GM21576 (cell line): Measurements from ENCODE around the gene PAX5.

Experiments
- ATAC-seq: cut with Tn5 transposase; IDR thresholded peaks from one replicate; pipeline ENCODE4 v1.9.1; 2021; ENCODE audit warnings: mild to moderate bottlenecking, moderate library complexity; ENCODE audit not compliant: unreplicated experiment

PAX5 gene

GRCh38 chr9:36840898-36841536, 193.1 kb downstream of the PAX5 start:
- no peak for ATAC-seq

- ATAC-seq: no peak
Observed at GRCh38 chr9:36839131-36839885, 194.8 kb downstream of the PAX5 start.

GRCh38 chr9:36837431-36838405, 196.3 kb downstream of the PAX5 start:
- ATAC-seq: no peak

GRCh38 chr9:36836486-36836885, 197.6 kb downstream of the PAX5 start:
- ATAC-seq: no peak

GRCh38 chr9:36835271-36835996, 198.6 kb downstream of the PAX5 start:
- no peak for ATAC-seq

DNA sequence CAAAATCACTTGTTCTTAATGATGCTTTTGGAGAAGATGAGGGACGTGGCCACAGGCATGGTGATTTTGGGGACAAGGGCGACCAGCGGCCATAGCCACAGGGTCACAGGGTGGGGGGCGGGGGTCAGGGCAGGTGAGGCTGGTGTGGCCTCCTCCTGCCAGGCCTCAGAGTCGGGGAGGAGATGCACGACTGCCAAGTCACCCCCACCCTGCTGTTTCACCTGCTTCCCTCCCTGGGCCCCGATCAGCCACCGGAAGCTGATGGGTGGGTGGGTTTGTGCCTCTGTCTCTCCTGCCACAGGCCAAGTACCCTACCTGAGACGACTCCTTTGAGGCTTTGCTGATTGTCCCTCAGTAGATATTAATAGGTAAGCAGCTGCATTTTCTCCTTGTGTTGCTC, 199.3 kb downstream of the PAX5 start:
- ATAC-seq: no peak

GRCh38 chr9:36833954-36834353, 200.1 kb downstream of the PAX5 start:
- no peak for ATAC-seq

- ATAC-seq: no peak
Observed at GRCh38 chr9:36832164-36832795, 201.8 kb downstream of the PAX5 start.

DNA sequence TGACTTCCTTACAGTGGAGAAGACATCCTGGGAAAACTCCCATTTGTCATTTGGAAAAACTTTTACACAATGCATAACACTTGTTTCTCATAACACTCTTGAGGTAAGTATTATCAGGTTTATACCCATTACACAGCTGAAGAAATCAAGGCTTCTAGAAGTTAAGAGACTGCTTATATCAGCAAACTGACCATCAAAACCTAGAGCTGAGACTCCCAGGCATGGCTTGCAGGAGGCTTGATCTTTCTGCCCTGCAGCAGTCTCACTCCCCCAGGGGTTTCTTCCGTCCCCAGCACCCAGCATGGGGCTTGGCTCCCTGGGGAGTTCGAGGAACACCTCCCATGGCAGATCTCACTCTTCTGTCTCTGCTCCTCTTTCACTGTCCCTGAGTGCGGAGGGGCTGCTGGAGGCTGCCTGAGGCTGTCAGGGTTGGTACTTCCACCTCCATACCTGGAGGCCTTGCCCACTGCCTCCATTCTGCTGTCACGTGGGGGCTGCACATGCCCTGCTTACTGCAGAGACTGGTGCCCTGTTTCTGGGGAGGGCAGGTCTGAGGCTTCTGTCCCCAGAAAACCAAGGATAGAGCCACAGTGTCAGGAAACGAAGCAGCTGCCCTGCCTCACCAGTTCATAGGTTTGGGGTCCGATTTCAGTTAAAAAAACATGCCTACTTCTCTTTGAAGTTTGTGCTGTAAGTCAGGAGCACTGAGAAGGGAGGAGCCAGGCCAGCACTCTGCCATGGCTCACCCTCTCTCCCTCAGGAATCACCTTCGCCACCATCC, 202.5 kb downstream of the PAX5 start:
- no peak for ATAC-seq

- no peak for ATAC-seq
Observed at GRCh38 chr9:36828611-36829013, 205.5 kb downstream of the PAX5 start.

DNA sequence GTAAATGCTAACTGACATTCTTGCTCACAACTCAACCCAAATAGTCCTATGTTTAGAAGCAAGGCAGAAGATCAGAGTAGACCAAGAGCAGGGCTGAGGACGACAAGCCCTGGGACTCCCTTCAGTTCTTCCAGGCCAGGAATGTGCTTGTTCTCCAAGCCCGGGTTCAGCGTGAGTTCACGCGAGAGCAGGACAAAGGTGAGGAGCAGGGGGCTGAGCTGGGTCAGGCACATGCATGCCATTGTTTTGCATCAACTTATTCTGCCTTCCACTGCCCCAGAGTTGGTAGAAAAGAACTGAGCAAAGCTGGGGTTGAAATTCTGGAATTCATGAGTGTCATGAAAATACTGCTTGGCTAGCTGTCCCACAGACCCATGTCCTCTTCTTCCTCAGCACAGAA, 206.5 kb downstream of the PAX5 start:
- ATAC-seq: no peak

DNA sequence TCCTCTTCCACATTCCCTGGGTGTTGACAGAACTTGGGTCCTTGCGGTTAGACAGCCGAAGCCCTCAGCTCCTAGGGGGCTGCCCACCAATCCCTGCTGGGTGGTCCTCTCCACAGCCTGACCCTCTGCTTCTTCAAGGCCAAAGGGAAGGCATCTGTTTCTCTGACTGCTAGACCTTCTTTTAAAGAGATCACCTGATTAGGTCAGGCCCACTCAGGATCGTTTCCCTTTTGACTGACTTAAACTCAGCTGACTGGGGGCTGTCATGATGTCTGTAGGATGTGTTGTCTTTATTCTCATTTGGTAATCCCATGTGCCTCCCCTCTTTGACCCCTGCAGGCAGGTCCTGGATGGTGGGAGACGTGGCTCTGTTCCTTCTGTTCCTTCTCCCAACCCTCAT, 207.5 kb downstream of the PAX5 start:
- ATAC-seq: no peak

DNA sequence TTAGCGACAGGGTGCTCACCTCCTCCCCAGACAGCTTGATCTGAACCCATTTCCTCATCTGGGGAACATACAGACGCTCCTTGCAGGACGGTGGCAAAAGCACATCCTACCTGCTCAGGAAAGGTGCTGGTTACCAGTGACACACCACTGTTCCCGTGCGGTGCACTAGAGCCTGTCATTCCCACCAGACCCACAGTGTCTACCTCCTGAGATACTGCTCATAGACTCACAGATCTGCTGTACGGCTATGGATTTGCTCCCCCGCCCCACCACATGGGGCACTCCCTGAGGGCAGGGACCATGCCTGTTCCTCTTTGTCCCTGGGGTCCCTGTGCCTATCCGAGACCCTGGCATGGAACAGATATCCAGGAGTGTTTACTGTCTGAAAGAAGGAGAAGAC, 208.9 kb downstream of the PAX5 start:
- no peak for ATAC-seq

DNA sequence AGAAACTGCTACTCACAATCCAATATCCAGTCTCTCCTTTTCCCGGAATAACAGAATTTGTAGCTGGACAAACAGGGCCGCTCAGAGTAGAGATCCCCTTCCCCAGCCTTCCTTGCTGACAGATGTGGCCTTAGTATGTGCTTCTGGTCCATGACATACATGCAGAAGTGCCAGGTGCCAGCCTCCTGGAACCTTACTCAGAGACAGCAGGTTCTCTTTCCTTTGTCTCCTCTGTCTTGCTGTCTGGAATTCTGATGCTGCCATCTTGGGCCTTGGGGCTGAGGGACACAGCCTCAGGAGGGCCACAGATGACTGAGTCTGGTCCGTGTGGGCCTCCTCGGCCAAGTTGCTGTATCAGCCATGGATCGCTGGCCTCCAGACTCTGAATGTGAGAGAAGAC, 210.1 kb downstream of the PAX5 start:
- no peak for ATAC-seq

DNA sequence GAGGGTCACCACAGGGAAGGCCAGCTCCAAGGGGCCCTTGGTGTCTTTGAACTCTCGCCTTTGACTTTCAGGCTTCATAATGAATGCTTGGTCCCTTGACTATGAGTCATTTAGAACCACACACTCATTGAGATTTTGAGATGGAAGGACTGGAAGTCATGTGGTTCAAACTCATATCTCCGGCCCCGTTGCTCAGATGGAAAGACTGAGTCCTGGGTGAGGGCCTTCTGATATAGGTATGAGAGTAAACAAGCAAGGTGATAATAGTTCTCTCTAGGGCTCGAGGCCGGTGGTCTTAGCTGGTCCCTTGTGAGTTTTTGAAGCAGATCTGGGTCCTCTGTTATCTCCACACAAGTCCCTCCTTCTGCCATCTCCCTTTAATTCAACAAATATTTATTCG, 210.6 kb downstream of the PAX5 start:
- no peak for ATAC-seq

DNA sequence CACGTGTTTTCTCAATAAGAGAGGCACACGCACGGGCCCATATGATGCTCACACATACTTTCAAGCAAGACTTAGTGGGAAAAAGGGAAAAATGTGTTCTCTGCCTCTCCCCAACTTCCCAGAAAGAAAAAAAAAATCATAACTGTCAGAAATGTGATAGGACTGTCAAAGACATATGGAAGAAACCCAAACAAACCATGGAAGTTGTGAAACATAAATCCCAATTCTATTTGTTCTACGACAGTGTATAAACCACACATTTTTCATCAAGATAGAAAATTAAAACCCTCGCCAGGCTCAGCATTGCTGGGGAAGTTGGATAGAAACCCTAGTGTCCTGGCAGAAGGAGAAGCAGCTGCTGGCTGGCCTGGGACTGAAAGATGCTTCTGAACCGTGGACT, 211.9 kb downstream of the PAX5 start:
- no peak for ATAC-seq

DNA sequence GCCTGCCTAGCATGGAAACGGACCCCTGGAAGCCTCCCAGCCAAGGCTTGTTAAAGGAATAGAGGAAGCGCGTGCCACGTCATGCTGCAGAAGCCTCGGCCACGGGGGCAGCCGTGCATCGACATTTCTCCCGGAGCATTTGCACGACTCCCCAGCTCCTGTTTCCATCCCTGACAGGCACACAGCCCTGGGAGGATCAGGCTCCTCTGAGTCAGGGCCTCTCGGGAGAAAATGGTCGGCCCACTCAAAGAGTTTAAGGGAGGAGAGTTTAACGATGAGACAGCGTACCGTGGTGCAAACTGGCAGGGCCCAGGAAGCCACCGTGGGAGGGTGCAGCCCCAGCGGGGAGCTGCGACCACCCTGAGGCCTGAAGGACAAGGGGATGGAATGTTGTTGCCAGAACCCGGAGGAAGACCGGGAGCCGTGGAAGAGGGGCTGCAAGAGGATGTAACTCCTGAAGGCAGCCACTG, 213.6 kb downstream of the PAX5 start:
- ATAC-seq: no peak

- ATAC-seq: no peak
Observed at GRCh38 chr9:36818965-36819870, 214.8 kb downstream of the PAX5 start.
